Measurements from ENCODE around the gene HMCN2. TPM values are rescaled to one million over a fixed set of nuclear protein-coding genes. Genes with fewer than 3 reads are reported as not detected.

The HMCN2 gene
- total RNA-seq, 1 experiment from 2014 or later: 8.6 TPM

GRCh38 chr9:130442746-130443455 lies 177.3 kb downstream of the HMCN2 start:
- Histone ChIP-seq H3K79me1 (ENCODE audit: insufficient read depth, low read depth, low read length, poor library complexity, severe bottlenecking) (no peaks in the 10 kb centered on the region), H3K27ac (ENCODE audit: insufficient read length, low read depth, low read length) (no peak overlapping the region), H2AK5ac (ENCODE audit: insufficient read length, low read length) (no peak overlapping the region), H3K4me2 (ENCODE audit: insufficient read depth, insufficient read length, low read length) (no peak overlapping the region), H3K23me2 (ENCODE audit: insufficient read length, low read depth, low read length, poor library complexity, severe bottlenecking) (peaks cover 17% of the 10 kb centered on the region), H3K56ac (ENCODE audit: insufficient read length, low read depth, low read length) (no peak overlapping the region), H4K8ac (replicated peaks; ENCODE audit: insufficient read length, low read depth, low read length) (no peak overlapping the region), H4K91ac (ENCODE audit: insufficient read length, low read depth, low read length) (no peak overlapping the region), H3K14ac (ENCODE audit: insufficient read depth, low read length) (no peak overlapping the region), H2BK12ac (ENCODE audit: insufficient read length, low read depth, low read length) (no peak overlapping the region), H4K20me1 (ENCODE audit: control insufficient read depth, insufficient read depth, insufficient read length) (no peaks in the 10 kb centered on the region), H3K4me1 (ENCODE audit: insufficient read depth, low read length) (peaks cover 13% of the 10 kb centered on the region; the same call in 1 of the 2 replicates), H3K23ac (ENCODE audit: insufficient read length, low read depth, low read length) (no peak overlapping the region), H3K27me3 (ENCODE audit: insufficient read depth, low read length) (no peaks in the 10 kb centered on the region; the same call in 1 of the 2 replicates), H3K9me3 (ENCODE audit: control insufficient read depth, low read depth, low read length) (no peaks in the 10 kb centered on the region), H4K5ac (ENCODE audit: insufficient read length, low read depth, low read length) (no peak overlapping the region), H2BK5ac (ENCODE audit: insufficient read length, low read length) (no peak overlapping the region), H3T11ph (ENCODE audit: low read length) (no peak overlapping the region), H3K79me2 (ENCODE audit: insufficient read depth, low read length) (no peaks in the 10 kb centered on the region), H2BK120ac (ENCODE audit: low read depth, low read length, poor library complexity, severe bottlenecking) (no peak overlapping the region), H2BK15ac (ENCODE audit: low read depth, low read length) (no peak overlapping the region), H3K4ac (ENCODE audit: low read depth, low read length) (no peak overlapping the region), H2AFZ (ENCODE audit: low read length) (no peak overlapping the region), H2BK20ac (ENCODE audit: low read depth, low read length, poor library complexity, severe bottlenecking) (no peak overlapping the region), H3K9ac (ENCODE audit: extremely low read depth, insufficient read length, low read length) (no peak overlapping the region), H3K18ac (ENCODE audit: insufficient read length, low read depth, low read length) (no peak overlapping the region)
- Mint-ChIP-seq H3K27me3 (ENCODE audit: low read depth) (peaks cover 30% of the 10 kb centered on the region), H3K4me3 (no peak overlapping the region), H3K27ac (no peak overlapping the region), H3K9me3 (peaks cover 13 to 15% of the 10 kb centered on the region in 2 experiments), H3K4me1 (peaks cover 29 to 35% of the 10 kb centered on the region in 2 experiments), H3K36me3 (ENCODE audit: insufficient read depth in 1 of 3, low read depth in 3 of 3) (peaks cover 0 to 16% (median 4%) of the 10 kb centered on the region in 3 experiments; a peak in 6 of 7 replicates)
- TF ChIP-seq CTCF (conservative IDR thresholded peaks at IDR 0.05): no peak
- DNase-seq: no peak
- WGBS (ENCODE audit: extremely low coverage, insufficient read length, low lambda C conversion rate): no CpG with 5 or more reads among the region's 9 CpGs

All from H9 (cell line).